ENCODE data around the gene RAB11FIP5. TPM values are rescaled to one million over a fixed set of nuclear protein-coding genes. Genes with fewer than 3 reads are reported as not detected.

Gene RAB11FIP5
- total and polyA plus RNA-seq, 2 donors (not counting 3 experiments of a cell fraction or from before 2014, with no cell fraction given), result 36.6 to 47.0 TPM

DNA sequence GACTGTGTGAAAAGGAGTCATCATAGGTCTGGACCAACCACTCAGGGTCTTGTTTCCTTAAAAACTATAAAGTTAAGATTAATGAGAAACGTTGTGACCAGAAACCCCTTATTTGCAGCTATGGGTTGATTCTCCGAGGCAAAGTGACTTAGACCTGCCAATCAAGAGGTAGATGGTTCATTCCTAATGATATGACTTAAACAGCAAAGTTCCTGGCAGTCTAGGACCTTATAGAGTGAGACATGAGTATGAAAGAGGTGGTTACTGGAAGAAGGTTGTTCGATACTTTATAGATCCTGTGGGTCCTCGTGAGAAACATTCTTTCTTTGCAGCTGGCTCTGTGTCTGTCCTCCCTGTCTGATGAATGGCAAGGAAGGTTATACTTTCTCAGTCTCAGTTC lies 49.3 kb downstream of the RAB11FIP5 start:
- CTCF ChIA-PET, result interaction anchor here (0.7 to 2.2 kb wide), 8 partner anchors 10 to 170 kb away, joined by 3 to 11 read pairs (median 6); no protein-coding TSS in a partner anchor
- Histone ChIP-seq H4K20me1 (replicated peaks; ENCODE audit: control insufficient read depth, extremely low read depth, insufficient read depth, low read length) (no peaks in the 10 kb centered on the region), H3K79me2 (ENCODE audit: control insufficient read depth, insufficient read depth, low read length) (peaks cover 39% of the 10 kb centered on the region), H3K4me3 (replicated peaks in 1 of 3; ENCODE audit: insufficient read depth in 1 of 3, low read depth in 1 of 3, low read length in 3 of 3) (no peak overlapping the region), H3K27me3 (ENCODE audit: control insufficient read depth in 2 of 2, insufficient read depth in 2 of 2, low read length in 2 of 2) (no peaks in the 10 kb centered on the region), H3K9me3 (replicated peaks; ENCODE audit: control insufficient read depth, insufficient read depth, low read length) (no peaks in the 10 kb centered on the region), H3K4me2 (ENCODE audit: insufficient read depth, low read length) (peak overlapping the region; percentile 74), H3K9me1 (replicated peaks; ENCODE audit: control insufficient read depth, extremely low read depth, insufficient read depth, low read length) (no peaks in the 10 kb centered on the region), H2AFZ (ENCODE audit: low read depth, low read length) (no peak overlapping the region), H3K9ac (replicated peaks; ENCODE audit: extremely low read depth, insufficient read depth, low read length) (peak overlapping the region; percentile 28), H3K36me3 (ENCODE audit: control insufficient read depth in 2 of 2, extremely low read depth in 1 of 2, insufficient read depth in 2 of 2, low read length in 2 of 2) (no peaks in the 10 kb centered on the region), H3K4me1 (ENCODE audit: control insufficient read depth, extremely low read depth, insufficient read depth, low read length) (peaks cover 23% of the 10 kb centered on the region), H3K27ac (ENCODE audit: insufficient read depth, low read depth, low read length) (peak overlapping the region; percentile 79)
- no TSS peak for BruUV-seq (replicated peaks)
- POLR2A ChIA-PET, result interaction anchor here (0.5 kb wide), 1 partner anchor 134 kb away, joined by 4 read pairs; no protein-coding TSS in a partner anchor
- no peak for TF ChIP-seq GATA2 (IDR thresholded peaks at IDR 0.05; ENCODE audit: insufficient read depth, insufficient read length, low read depth, low read length)
- no peak for TF ChIP-seq EZH2 (IDR thresholded peaks at IDR 0.05; ENCODE audit: borderline replicate concordance, low read depth, low read length, severe bottlenecking)
- TF ChIP-seq POLR2A (IDR thresholded peaks at IDR 0.05; ENCODE audit: low read depth, low read length), result no peak
- no peak for TF ChIP-seq CTCF (IDR thresholded peaks at IDR 0.05; ENCODE audit: extremely low read depth in 1 of 2, insufficient read depth in 1 of 2, low read depth in 1 of 2, low read length in 2 of 2)
- TF ChIP-seq JUN (IDR thresholded peaks at IDR 0.05; ENCODE audit: borderline replicate concordance, insufficient read depth, insufficient read length, low read depth), result no peak
- no peak for TF ChIP-seq FOS (IDR thresholded peaks at IDR 0.05; ENCODE audit: borderline replicate concordance, insufficient read depth, low read length)
- TF ChIP-seq MYC (IDR thresholded peaks at IDR 0.05; ENCODE audit: low read depth, low read length), result no peak
- no peak for TF ChIP-seq MAX (IDR thresholded peaks at IDR 0.05; ENCODE audit: insufficient read depth, insufficient read length)
- TF ChIP-seq POLR2AphosphoS5 (IDR thresholded peaks at IDR 0.05; ENCODE audit: insufficient read depth, low read depth, low read length), result no peak
- no peak for DNase-seq (ENCODE audit: low read depth, low spot score)
- dilution Hi-C loops (cut with MboI; ENCODE audit: extremely low pct_ligation_motif_present, low sequenced_read_pairs), result no loop called here
- no peak for FAIRE-seq
- intact Hi-C loops (cut with micrococcal nuclease), result no loop called here
